Measurements from ENCODE around the gene RGR. TPM values are rescaled to one million over a fixed set of nuclear protein-coding genes. Genes with fewer than 3 reads are reported as not detected.
"Not testable (repeated sequence)": the region's sequence is repeated elsewhere in the genome, so short reads cannot be mapped to it uniquely, and the experiment has no call there.

The RGR gene
- total RNA-seq, 2 experiments from 2014 or later: not detected

- ChIA-PET CTCF (interaction anchor here (1.4 kb wide), 1 partner anchor 9 kb away, joined by 5 read pairs; no protein-coding TSS in a partner anchor), POLR2A (no interaction called here)
Observed at GRCh38 chr10:84254552-84255478, 10.0 kb downstream of the RGR start.

- ChIA-PET CTCF (interaction anchor here (0.7 to 1.4 kb wide), 5 partner anchors 10 to 284 kb away, joined by 3 to 5 read pairs (median 3); no protein-coding TSS in a partner anchor), POLR2A (no interaction called here)
Observed at GRCh38 chr10:84256510-84257342, 11.9 kb downstream of the RGR start.

- POLR2A ChIA-PET: no interaction called here
- CTCF ChIA-PET: interaction anchor here (0.7 to 1.4 kb wide), 4 partner anchors 9 to 283 kb away, joined by 3 to 5 read pairs (median 3); no protein-coding TSS in a partner anchor
Observed at GRCh38 chr10:84257343-84258020, 12.6 kb downstream of the RGR start.

- ChIA-PET CTCF (interaction anchor here (1.6 kb wide), 1 partner anchor 279 kb away, joined by 5 read pairs; no protein-coding TSS in a partner anchor), POLR2A (no interaction called here)
Observed at GRCh38 chr10:84258034-84258695, 13.3 kb downstream of the RGR start.

GRCh38 chr10:84261236-84261915, 16.5 kb downstream of the RGR start:
- ChIA-PET POLR2A (no interaction called here), CTCF (interaction anchor here (0.8 to 1.8 kb wide), 2 partner anchors 276 to 281 kb away, joined by 3 to 6 read pairs; no protein-coding TSS in a partner anchor)

GRCh38 chr10:84262190-84262956, 17.5 kb downstream of the RGR start:
- POLR2A ChIA-PET: no interaction called here
- CTCF ChIA-PET: interaction anchor here (0.8 to 5.9 kb wide), 2 partner anchors 276 to 280 kb away, joined by 3 to 83 read pairs; no protein-coding TSS in a partner anchor

- CTCF ChIA-PET: interaction anchor here (0.9 to 5.9 kb wide), 6 partner anchors 9 to 274 kb away, joined by 3 to 83 read pairs (median 6); no protein-coding TSS in a partner anchor
- POLR2A ChIA-PET: interaction anchor here (0.6 kb wide), 1 partner anchor 172 kb away, joined by 6 read pairs; no protein-coding TSS in a partner anchor
Observed at GRCh38 chr10:84263716-84264115, 18.9 kb downstream of the RGR start.

- CTCF ChIA-PET: interaction anchor here (0.6 to 5.9 kb wide), 16 partner anchors 8 to 284 kb away, joined by 3 to 83 read pairs (median 4); partner anchors contain the start of gene CCSER2
- POLR2A ChIA-PET: no interaction called here
Observed at GRCh38 chr10:84264611-84265141, 19.8 kb downstream of the RGR start.

GRCh38 chr10:84265418-84265817, 20.6 kb downstream of the RGR start:
- ChIA-PET POLR2A (no interaction called here), CTCF (interaction anchor here (0.9 to 5.9 kb wide), 7 partner anchors 7 to 273 kb away, joined by 3 to 83 read pairs (median 5); partner anchors contain the start of gene CCSER2)

- CTCF ChIA-PET: interaction anchor here (0.6 to 5.9 kb wide), 11 partner anchors 11 to 491 kb away, joined by 3 to 83 read pairs (median 4); partner anchors contain the start of gene CCSER2
- POLR2A ChIA-PET: interaction anchor here (1.3 kb wide), 1 partner anchor 60 kb away, joined by 3 read pairs; the partner anchor contains the start of gene CCSER2
Observed at GRCh38 chr10:84267503-84268126, 22.8 kb downstream of the RGR start.

- POLR2A ChIA-PET: no interaction called here
- CTCF ChIA-PET: no interaction called here
Observed at GRCh38 chr10:84269162-84269561, 24.3 kb downstream of the RGR start.

GRCh38 chr10:84269773-84270172, 24.9 kb downstream of the RGR start:
- ChIA-PET CTCF (no interaction called here), POLR2A (no interaction called here)

- CTCF ChIA-PET: no interaction called here
- POLR2A ChIA-PET: no interaction called here
Observed at GRCh38 chr10:84270708-84271107, 25.9 kb downstream of the RGR start.

GRCh38 chr10:84279876-84280475, 35.1 kb downstream of the RGR start:
- CTCF ChIA-PET, POLR2A ChIA-PET: not testable (repeated sequence)

- ChIA-PET CTCF (no interaction called here), POLR2A (no interaction called here)
Observed at GRCh38 chr10:84286695-84287094, 41.8 kb downstream of the RGR start.

GRCh38 chr10:84288151-84288550, 43.3 kb downstream of the RGR start:
- ChIA-PET POLR2A (no interaction called here), CTCF (no interaction called here)

Data from activated CD8-positive, alpha-beta memory T cell treated with anti-CD3 and anti-CD28 coated beads for 36 hours (primary cell).